ENCODE data around the gene DNAH17. TPM values are rescaled to one million over a fixed set of nuclear protein-coding genes. Genes with fewer than 3 reads are reported as not detected.

DNAH17 gene
- total RNA-seq, 2 donors from 2014 or later, result 0.87 to 6.9 TPM

- Histone ChIP-seq H3K27me3 (replicated peaks; ENCODE audit: insufficient read depth) (no peaks in the 10 kb centered on the region), H3K9me3 (no peaks in the 10 kb centered on the region), H3K4me1 (replicated peaks) (no peaks in the 10 kb centered on the region), H3K4me3 (no peak overlapping the region), H3K36me3 (no peaks in the 10 kb centered on the region), H3K27ac (no peak overlapping the region)
- intact Hi-C loops (cut with DNase I), result no loop called here
- WGBS, result 94% methylated on average over 24 of the region's 24 CpGs
- DNase-seq (ENCODE audit: low spot score), result no peak
- TF ChIP-seq POLR2AphosphoS5 (IDR thresholded peaks at IDR 0.05) (no peak), CTCF (IDR thresholded peaks at IDR 0.05) (no peak), POLR2A (IDR thresholded peaks at IDR 0.05) (no peak)
Observed at GRCh38 chr17:78486228-78486802, 90.9 kb downstream of the DNAH17 start.

DNA sequence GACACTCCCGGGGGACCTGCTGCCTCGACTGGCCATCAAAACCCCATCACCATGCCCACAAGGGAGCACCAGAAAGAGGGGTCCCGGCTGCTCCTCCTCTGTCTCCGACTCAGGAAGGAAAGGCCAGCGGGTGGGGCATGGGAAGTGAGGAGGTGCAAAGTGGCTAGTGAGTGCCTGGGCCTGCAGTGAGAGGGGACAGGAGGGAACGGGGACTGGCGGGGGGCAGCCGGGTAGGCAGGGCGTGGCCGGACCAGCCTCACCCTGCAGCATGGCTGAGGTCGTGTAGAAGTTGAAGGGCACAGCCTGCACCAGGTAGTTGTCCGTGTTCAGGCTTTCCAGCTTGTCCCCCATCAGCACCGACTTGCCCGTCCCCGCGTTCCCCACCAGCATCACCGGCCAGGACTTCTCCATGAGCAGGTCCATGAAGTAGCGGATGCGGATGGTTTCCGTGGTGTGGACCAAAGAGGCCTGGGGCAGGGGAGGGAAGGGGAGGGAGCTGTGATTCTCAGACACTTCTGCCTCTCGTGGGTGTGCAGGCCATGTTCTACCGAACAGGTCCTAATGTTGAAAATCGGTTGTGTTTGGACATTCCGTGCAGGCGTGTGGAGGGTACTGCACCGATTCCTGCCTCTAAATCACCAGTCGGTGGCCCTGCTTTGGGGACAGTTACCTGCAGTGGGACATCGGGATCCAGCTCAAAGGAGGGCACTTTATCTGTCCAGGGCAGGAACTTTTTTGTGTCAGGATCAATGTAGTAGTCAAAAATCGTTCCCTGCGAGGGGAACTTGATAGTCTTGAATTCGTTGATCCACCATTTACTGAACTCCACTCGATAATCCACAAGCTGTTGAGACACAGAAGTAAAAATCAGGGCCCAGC lies 91.7 kb downstream of the DNAH17 start:
- Histone ChIP-seq H3K9me3 (no peaks in the 10 kb centered on the region), H3K4me3 (no peak overlapping the region), H3K27me3 (replicated peaks; ENCODE audit: insufficient read depth) (no peaks in the 10 kb centered on the region), H3K36me3 (no peaks in the 10 kb centered on the region), H3K27ac (no peak overlapping the region), H3K4me1 (replicated peaks) (no peaks in the 10 kb centered on the region)
- WGBS, result 81% methylated on average over 31 of the region's 32 CpGs
- intact Hi-C loops (cut with DNase I), result no loop called here
- TF ChIP-seq POLR2A (IDR thresholded peaks at IDR 0.05), result no peak
- no peak for DNase-seq (ENCODE audit: low spot score)

DNA sequence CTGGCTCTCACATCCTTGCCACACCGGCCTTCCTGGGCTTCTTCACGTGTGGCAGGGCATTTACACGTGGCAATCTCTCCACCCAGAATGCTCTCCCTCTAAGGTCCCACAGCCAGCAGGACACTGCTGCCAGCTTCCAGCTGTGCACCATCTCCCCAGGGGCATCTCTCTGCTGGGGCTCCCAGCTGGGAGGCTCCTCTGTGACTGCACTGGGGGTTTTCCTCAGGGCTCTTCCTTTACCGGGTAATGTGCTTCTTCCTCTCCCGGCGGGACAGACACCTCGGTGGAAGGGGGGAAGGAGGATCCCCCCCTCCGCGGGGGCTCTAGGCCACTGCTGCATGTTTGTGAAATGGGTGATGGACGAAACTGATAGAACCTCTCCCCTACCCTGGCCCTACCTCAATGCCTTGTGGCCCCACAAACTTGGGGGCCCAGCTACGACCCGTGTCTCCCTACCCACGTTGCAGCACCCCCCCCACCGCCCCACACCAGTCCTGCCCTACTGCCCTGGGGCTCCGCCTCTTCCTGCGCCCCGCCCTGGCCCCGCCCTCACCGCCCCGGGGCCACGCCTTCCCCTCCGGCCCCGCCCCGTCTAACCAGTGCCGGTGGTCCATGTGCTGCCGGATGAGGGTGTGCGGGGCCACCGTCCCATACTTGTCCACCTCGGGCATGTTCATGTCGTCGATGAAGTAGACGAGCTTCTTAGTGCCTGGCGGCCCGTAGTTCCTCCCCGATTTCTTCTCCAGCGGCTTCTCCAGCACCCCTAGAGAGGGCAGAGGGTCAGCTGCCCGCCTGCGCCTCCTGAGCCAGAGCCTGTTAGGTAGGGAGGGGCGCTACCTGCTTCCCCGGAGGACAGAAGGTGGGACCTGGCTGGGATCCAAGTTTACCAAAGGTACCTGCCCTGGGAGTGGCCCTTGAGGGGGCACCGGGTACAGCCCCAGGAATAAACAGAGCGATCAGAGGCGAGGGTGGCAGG lies 92.6 kb downstream of the DNAH17 start:
- no peak for DNase-seq (ENCODE audit: low spot score)
- intact Hi-C loops (cut with DNase I), result no loop called here
- no peak overlapping the region for H3K4me3 ChIP-seq

GRCh38 chr17:78479369-78479768 lies 97.8 kb downstream of the DNAH17 start:
- Histone ChIP-seq H3K4me1 (replicated peaks) (no peaks in the 10 kb centered on the region), H3K27ac (no peak overlapping the region), H3K36me3 (no peaks in the 10 kb centered on the region), H3K9me3 (no peaks in the 10 kb centered on the region), H3K27me3 (replicated peaks; ENCODE audit: insufficient read depth) (no peaks in the 10 kb centered on the region), H3K4me3 (no peak overlapping the region)
- TF ChIP-seq POLR2AphosphoS5 (IDR thresholded peaks at IDR 0.05) (no peak), CTCF (IDR thresholded peaks at IDR 0.05) (no peak), POLR2A (IDR thresholded peaks at IDR 0.05) (no peak)
- WGBS, result 95% methylated on average over 11 of the region's 11 CpGs
- DNase-seq (ENCODE audit: low spot score), result no peak
- intact Hi-C loops (cut with DNase I), result no loop called here

More for the DNA sequence above, 92.6 kb downstream of the DNAH17 start:
- H3K36me3 ChIP-seq, result no peaks in the 10 kb centered on the region
- H3K4me1 ChIP-seq (replicated peaks), result no peaks in the 10 kb centered on the region
- no peak overlapping the region for H3K27ac ChIP-seq
- H3K27me3 ChIP-seq (replicated peaks; ENCODE audit: insufficient read depth), result no peaks in the 10 kb centered on the region
- 22% methylated on average over 43 of the region's 43 CpGs for WGBS
- H3K9me3 ChIP-seq, result no peaks in the 10 kb centered on the region
- no peak for TF ChIP-seq POLR2A (IDR thresholded peaks at IDR 0.05)
- TF ChIP-seq POLR2AphosphoS5 (IDR thresholded peaks at IDR 0.05), result no peak
- TF ChIP-seq CTCF (IDR thresholded peaks at IDR 0.05), result no peak

DNA sequence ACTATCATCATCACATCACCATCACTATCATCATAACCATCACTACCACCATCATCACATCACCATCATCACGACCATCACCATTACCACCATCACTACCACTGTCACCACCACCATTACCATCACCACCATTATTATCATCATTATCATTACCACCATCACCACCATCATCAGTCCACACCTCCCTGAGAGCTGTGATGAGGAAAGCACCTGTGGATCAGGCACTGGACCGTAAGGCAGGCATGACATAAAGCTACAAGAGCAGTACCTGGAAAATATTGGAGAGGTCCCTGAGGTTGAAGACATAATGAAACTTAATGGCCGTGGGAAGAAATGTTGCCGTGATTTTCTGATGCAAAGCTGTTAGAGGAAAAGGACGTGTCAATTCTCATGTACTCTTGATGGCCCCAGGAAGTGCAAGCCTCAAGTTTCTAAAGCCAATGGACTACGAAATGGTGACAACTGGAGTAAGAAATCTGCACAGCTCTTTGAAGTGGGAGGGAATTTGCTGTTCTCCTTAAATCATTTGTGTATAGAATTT lies 98.4 kb downstream of the DNAH17 start:
- TF ChIP-seq POLR2AphosphoS5 (IDR thresholded peaks at IDR 0.05), result no peak
- no peak for TF ChIP-seq POLR2A (IDR thresholded peaks at IDR 0.05)
- no peak for TF ChIP-seq CTCF (IDR thresholded peaks at IDR 0.05)
- DNase-seq (ENCODE audit: low spot score), result no peak
- Histone ChIP-seq H3K9me3 (no peaks in the 10 kb centered on the region), H3K4me3 (no peak overlapping the region), H3K4me1 (replicated peaks) (no peaks in the 10 kb centered on the region), H3K27me3 (replicated peaks; ENCODE audit: insufficient read depth) (no peaks in the 10 kb centered on the region), H3K36me3 (no peaks in the 10 kb centered on the region), H3K27ac (no peak overlapping the region)
- 92% methylated on average over 6 of the region's 6 CpGs for WGBS
- intact Hi-C loops (cut with DNase I), result no loop called here
